ENCODE data around the gene RCE1. TPM values are rescaled to one million over a fixed set of nuclear protein-coding genes. Genes with fewer than 3 reads are reported as not detected.

RCE1 gene
- polyA plus RNA-seq, 1 experiment, result 20.1 TPM

DNA sequence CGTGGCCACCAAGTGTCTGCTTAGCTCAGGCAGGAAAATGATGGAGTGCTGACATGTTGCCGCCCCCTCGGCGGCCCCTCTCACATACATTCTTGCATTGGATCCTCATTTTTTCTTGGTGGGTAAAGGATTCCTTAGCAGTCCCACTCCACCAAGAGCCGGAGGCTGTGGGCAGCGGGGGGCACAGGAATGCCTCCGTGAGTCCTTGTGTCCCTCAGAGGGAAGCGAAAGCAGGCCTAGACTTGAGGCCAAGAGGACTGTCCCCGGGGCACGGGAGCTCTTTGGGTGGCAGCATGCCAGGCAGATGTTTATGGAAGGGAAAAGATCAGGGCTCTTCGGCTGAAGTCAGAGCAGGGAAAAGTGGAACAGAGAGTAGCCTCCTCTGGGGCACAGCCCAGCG, 35.2 kb downstream of the RCE1 start:
- no peak overlapping the region for H3K4me3 ChIP-seq (ENCODE audit: low read depth, low read length)
- DNase-seq (ENCODE audit: low read depth), result no peak
- TF ChIP-seq, protein P1, sequence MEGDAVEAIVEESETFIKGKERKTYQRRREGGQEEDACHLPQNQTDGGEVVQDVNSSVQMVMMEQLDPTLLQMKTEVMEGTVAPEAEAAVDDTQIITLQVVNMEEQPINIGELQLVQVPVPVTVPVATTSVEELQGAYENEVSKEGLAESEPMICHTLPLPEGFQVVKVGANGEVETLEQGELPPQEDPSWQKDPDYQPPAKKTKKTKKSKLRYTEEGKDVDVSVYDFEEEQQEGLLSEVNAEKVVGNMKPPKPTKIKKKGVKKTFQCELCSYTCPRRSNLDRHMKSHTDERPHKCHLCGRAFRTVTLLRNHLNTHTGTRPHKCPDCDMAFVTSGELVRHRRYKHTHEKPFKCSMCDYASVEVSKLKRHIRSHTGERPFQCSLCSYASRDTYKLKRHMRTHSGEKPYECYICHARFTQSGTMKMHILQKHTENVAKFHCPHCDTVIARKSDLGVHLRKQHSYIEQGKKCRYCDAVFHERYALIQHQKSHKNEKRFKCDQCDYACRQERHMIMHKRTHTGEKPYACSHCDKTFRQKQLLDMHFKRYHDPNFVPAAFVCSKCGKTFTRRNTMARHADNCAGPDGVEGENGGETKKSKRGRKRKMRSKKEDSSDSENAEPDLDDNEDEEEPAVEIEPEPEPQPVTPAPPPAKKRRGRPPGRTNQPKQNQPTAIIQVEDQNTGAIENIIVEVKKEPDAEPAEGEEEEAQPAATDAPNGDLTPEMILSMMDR (IDR thresholded peaks at IDR 0.05; ENCODE audit: insufficient read depth, low read depth, low read length), result no peak
- ChIA-PET POLR2A (no interaction called here), CTCF (interaction anchor here (1.0 to 1.8 kb wide), 2 partner anchors 14 to 97 kb away, joined by 4 to 7 read pairs; no protein-coding TSS in a partner anchor)
- no peaks in the 10 kb centered on the region for H3K27me3 ChIP-seq (ENCODE audit: control insufficient read depth, insufficient read depth, low read length)
- H3K36me3 ChIP-seq (ENCODE audit: control insufficient read depth, insufficient read depth, low read length), result no peaks in the 10 kb centered on the region

DNA sequence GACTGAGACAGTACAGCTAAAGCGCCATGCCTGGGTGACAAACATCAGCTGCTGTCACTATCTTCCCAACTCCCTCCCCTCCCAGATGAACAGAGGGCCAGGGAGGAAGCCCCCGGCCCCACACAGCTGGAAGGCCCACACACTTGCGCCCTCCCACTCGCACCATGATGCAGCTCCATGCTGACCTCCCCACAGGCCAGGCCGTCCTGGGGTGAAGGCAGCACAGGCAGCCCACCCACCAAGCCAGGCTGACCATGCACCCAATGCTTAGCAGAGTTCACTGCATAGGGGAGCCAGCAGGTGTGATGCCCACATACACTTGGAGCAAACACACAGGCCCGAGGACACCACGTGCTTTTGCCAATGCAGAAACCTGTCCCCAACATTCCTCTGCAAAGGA, 35.8 kb downstream of the RCE1 start:
- Histone ChIP-seq H3K36me3 (ENCODE audit: control insufficient read depth, insufficient read depth, low read length) (no peaks in the 10 kb centered on the region), H3K27me3 (ENCODE audit: control insufficient read depth, insufficient read depth, low read length) (no peaks in the 10 kb centered on the region), H3K4me3 (ENCODE audit: low read depth, low read length) (no peak overlapping the region)
- DNase-seq (ENCODE audit: low read depth), result no peak
- CTCF ChIA-PET, result interaction anchor here (1.0 to 1.8 kb wide), 2 partner anchors 14 to 97 kb away, joined by 4 to 7 read pairs; no protein-coding TSS in a partner anchor
- TF ChIP-seq, protein P1 (IDR thresholded peaks at IDR 0.05; ENCODE audit: insufficient read depth, low read depth, low read length), result no peak
- POLR2A ChIA-PET, result no interaction called here

DNA sequence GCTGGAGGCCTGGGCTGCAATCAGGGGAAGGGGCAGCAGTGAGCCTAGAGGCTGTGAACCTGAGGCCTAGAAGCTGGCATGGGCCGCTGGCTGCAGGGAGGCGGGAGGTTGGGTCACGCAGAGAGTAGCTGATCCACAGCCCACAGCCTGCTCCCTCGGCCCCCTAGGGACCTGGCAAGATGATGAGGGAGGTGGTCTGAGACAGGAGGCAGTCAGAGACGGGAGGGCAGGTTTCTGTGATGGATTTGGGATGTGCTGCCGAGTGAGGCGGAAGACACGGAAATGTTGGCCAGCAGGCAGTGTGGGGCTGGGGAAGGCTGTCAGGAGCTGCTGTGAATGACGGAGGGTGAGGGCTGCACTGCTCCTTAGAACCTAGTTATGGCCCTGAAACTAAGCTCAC, 36.3 kb downstream of the RCE1 start:
- no peak overlapping the region for H3K4me3 ChIP-seq (ENCODE audit: low read depth, low read length)

GRCh38 chr11:66879999-66880398, 36.8 kb downstream of the RCE1 start:
- POLR2A ChIA-PET, result no interaction called here

More for the DNA sequence above, 36.3 kb downstream of the RCE1 start:
- ChIA-PET POLR2A (no interaction called here), CTCF (no interaction called here)
- TF ChIP-seq, protein P1 (IDR thresholded peaks at IDR 0.05; ENCODE audit: insufficient read depth, low read depth, low read length), result no peak
- no peak for DNase-seq (ENCODE audit: low read depth)
- no peaks in the 10 kb centered on the region for H3K27me3 ChIP-seq (ENCODE audit: control insufficient read depth, insufficient read depth, low read length)
- H3K36me3 ChIP-seq (ENCODE audit: control insufficient read depth, insufficient read depth, low read length), result no peaks in the 10 kb centered on the region

DNA sequence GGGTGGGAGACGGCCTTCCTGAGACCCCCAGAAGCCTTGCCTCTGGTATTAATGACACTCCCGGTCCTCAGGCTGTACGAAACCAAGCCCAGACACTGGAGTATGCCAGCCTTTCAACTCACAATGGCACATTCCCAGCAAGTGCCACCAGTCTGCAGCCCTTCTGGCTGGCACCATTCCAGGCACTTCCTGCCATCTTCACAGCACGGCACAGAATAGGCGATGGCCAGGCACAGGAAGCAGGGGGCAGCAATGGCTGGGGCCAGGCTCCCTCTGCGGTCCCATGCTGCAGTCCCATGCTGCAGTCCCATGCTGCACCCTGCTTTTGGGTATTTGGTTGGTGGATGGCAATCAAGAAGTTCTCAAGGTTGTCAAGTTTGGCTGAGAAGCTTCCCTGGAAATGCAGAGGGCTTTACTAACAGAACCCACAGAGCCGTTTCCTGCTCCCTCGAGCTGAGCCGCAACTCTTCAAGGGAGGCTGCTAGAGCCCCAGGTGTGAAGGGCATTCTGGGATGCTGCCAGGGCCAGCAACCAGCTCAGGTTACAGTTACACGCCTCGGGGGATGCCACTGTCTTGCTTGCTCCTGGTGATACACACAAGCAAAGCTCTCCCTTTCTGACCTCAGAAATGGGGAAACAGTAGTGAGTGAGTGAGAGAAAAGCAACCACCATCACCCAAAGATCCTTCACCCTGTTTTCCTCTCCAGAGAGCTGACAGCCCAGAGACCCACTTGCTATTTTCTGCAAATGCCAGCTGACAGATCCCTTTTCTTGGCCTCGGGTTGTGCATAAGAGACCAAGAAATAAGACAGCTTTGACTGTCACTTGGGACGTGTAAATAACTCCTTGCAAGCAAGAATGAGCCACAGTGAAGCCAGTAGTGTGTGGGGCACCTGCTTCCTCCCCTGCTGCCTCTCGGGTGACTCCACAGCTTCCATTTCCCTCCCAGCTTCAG, 37.5 kb downstream of the RCE1 start:
- ChIA-PET CTCF (interaction anchor here (0.7 to 1.4 kb wide), 2 partner anchors 11 to 14 kb away, joined by 4 to 6 read pairs; no protein-coding TSS in a partner anchor), POLR2A (no interaction called here)
- DNase-seq (ENCODE audit: low read depth), result no peak
- H3K27me3 ChIP-seq (ENCODE audit: control insufficient read depth, insufficient read depth, low read length), result no peaks in the 10 kb centered on the region
- no peak overlapping the region for H3K4me3 ChIP-seq (ENCODE audit: low read depth, low read length)
- TF ChIP-seq, protein P1 (IDR thresholded peaks at IDR 0.05; ENCODE audit: insufficient read depth, low read depth, low read length), result no peak
- H3K36me3 ChIP-seq (ENCODE audit: control insufficient read depth, insufficient read depth, low read length), result no peaks in the 10 kb centered on the region

More at GRCh38 chr11:66879999-66880398, 36.8 kb downstream of the RCE1 start:
- H3K27me3 ChIP-seq (ENCODE audit: control insufficient read depth, insufficient read depth, low read length), result no peaks in the 10 kb centered on the region
- TF ChIP-seq, protein P1 (IDR thresholded peaks at IDR 0.05; ENCODE audit: insufficient read depth, low read depth, low read length), result no peak
- no peaks in the 10 kb centered on the region for H3K36me3 ChIP-seq (ENCODE audit: control insufficient read depth, insufficient read depth, low read length)
- CTCF ChIA-PET, result interaction anchor here (1.4 kb wide), 1 partner anchor 10 kb away, joined by 4 read pairs; no protein-coding TSS in a partner anchor
- H3K4me3 ChIP-seq (ENCODE audit: low read depth, low read length), result no peak overlapping the region
- DNase-seq (ENCODE audit: low read depth), result no peak

Data from BJ (cell line).